Measurements from ENCODE around the gene FXYD5. TPM values are rescaled to one million over a fixed set of nuclear protein-coding genes. Genes with fewer than 3 reads are reported as not detected.

Gene FXYD5
- total and polyA plus RNA-seq, 10 of the 15 experiments (the other 5 are each of a cell fraction or from before 2014, with no cell fraction given), result 30.0 to 159 (median 93.9) TPM

DNA sequence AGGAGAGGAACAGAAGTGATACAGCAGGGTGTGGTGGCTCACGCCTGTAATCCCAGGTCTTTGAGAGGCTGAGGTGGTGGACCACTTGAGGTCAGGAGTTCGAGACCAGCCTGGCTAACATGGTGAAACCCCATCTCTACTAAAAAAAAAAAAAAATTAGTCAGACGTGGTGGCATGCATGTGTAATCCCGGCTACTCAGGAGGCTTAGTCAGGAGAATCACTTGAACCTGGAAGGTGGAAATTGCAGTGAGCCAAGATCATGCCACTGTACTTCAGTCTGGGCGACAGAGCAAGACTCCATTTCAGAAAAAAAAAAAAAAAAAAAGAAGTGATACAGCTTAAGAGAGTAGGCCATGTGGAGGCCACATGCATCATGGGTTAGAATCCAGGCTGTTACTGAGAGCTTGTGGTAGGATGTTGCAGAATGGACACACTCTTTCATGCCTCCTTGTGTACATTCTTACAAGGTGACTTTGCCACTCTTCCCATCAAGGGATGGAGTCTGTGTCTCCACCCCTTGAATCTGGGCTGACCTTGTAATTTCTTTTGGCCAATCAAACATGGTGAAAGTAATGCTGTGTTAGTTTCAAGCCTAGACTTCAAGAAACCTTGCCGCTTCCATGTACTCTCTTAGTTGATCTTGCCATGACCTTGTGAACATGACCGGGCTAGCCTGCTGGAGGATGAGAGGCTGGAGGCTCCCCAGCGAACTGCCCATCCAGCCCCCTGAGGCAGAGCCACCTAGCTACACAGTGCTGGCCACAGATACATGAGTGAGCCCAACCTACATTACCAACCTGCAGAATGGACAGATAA, 61.7 kb downstream of the FXYD5 start:
- Histone ChIP-seq H3K36me3 (ENCODE audit: control insufficient read depth in 2 of 2, insufficient read depth in 2 of 2, low read length in 1 of 2) (no peaks in the 10 kb centered on the region), H3K27ac (ENCODE audit: control insufficient read depth, insufficient read depth) (0 out of 2 replicates have a peak overlapping the region, but pooled peaks have one; percentile 9)
- WGBS (ENCODE audit: insufficient coverage, insufficient replicate concordance, low lambda C conversion rate, missing lambda C conversion rate), result 51% methylated on average over 8 of the region's 8 CpGs

More for the DNA sequence above, 61.7 kb downstream of the FXYD5 start:
- RAD21 ChIA-PET (ENCODE audit: unreplicated experiment), result interaction anchor here (1.5 to 3.6 kb wide), 2 partner anchors 62 to 74 kb away, joined by 4 to 17 read pairs; partner anchors contain the start of gene FXYD7
- Histone ChIP-seq H3K9me3 (replicated peaks; ENCODE audit: control insufficient read depth, insufficient read depth, low read length) (peaks cover 11% of the 10 kb centered on the region), H3K4me1 (ENCODE audit: control insufficient read depth, insufficient read depth, low read length) (peaks cover 35% of the 10 kb centered on the region), H3K4me3 (no peak overlapping the region), H2AFZ (ENCODE audit: control insufficient read depth, low read depth, low read length) (no peak overlapping the region; the same call in 1 of the 2 replicates), H3K27me3 (replicated peaks in 1 of 2; ENCODE audit: control insufficient read depth in 2 of 2, insufficient read depth in 2 of 2, low read length in 1 of 2) (no peaks in the 10 kb centered on the region), H3K79me2 (ENCODE audit: control insufficient read depth, insufficient read depth, low read length) (no peaks in the 10 kb centered on the region), H4K20me1 (ENCODE audit: control insufficient read depth, insufficient read depth) (no peaks in the 10 kb centered on the region), H3K4me2 (ENCODE audit: control insufficient read depth, insufficient read depth) (no peak overlapping the region), H3K9ac (ENCODE audit: control insufficient read depth, insufficient read depth, low read length) (no peak overlapping the region)
- FAIRE-seq, result no peak
- no peak for ATAC-seq
- TF ChIP-seq EP300 (IDR thresholded peaks at IDR 0.05; ENCODE audit: borderline replicate concordance in 1 of 2, control insufficient read depth in 1 of 2, low read depth in 2 of 2, low read length in 2 of 2) (no peak), ASH2L (IDR thresholded peaks at IDR 0.05; ENCODE audit: borderline replicate concordance, low read depth) (no peak), NFYA (IDR thresholded peaks at IDR 0.05; ENCODE audit: borderline replicate concordance, low read depth, low read length) (no peak)
- TF ChIP-seq, protein P1, sequence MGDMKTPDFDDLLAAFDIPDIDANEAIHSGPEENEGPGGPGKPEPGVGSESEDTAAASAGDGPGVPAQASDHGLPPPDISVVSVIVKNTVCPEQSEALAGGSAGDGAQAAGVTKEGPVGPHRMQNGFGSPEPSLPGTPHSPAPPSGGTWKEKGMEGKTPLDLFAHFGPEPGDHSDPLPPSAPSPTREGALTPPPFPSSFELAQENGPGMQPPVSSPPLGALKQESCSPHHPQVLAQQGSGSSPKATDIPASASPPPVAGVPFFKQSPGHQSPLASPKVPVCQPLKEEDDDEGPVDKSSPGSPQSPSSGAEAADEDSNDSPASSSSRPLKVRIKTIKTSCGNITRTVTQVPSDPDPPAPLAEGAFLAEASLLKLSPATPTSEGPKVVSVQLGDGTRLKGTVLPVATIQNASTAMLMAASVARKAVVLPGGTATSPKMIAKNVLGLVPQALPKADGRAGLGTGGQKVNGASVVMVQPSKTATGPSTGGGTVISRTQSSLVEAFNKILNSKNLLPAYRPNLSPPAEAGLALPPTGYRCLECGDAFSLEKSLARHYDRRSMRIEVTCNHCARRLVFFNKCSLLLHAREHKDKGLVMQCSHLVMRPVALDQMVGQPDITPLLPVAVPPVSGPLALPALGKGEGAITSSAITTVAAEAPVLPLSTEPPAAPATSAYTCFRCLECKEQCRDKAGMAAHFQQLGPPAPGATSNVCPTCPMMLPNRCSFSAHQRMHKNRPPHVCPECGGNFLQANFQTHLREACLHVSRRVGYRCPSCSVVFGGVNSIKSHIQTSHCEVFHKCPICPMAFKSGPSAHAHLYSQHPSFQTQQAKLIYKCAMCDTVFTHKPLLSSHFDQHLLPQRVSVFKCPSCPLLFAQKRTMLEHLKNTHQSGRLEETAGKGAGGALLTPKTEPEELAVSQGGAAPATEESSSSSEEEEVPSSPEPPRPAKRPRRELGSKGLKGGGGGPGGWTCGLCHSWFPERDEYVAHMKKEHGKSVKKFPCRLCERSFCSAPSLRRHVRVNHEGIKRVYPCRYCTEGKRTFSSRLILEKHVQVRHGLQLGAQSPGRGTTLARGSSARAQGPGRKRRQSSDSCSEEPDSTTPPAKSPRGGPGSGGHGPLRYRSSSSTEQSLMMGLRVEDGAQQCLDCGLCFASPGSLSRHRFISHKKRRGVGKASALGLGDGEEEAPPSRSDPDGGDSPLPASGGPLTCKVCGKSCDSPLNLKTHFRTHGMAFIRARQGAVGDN (IDR thresholded peaks at IDR 0.05), result no peak
- TF ChIP-seq, protein P2, sequence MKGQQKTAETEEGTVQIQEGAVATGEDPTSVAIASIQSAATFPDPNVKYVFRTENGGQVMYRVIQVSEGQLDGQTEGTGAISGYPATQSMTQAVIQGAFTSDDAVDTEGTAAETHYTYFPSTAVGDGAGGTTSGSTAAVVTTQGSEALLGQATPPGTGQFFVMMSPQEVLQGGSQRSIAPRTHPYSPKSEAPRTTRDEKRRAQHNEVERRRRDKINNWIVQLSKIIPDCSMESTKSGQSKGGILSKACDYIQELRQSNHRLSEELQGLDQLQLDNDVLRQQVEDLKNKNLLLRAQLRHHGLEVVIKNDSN (IDR thresholded peaks at IDR 0.05; ENCODE audit: borderline replicate concordance, extremely low read length, insufficient read depth, low read depth, low read length), result no peak
- POLR2A ChIA-PET, result interaction anchor here (0.7 to 1.3 kb wide), 5 partner anchors 10 to 375 kb away, joined by 3 to 4 read pairs (median 3); partner anchors contain the start of gene FAM187B
- in situ Hi-C loops (cut with MboI), result no loop called here
- intact Hi-C loops (cut with micrococcal nuclease; ENCODE audit: unreplicated experiment), result no loop called here
- no peak for DNase-seq (ENCODE audit: low read depth, low spot score)
- CTCF ChIA-PET, result interaction anchor here (0.6 to 3.0 kb wide), 8 partner anchors 12 to 209 kb away, joined by 3 to 22 read pairs (median 3); partner anchors contain the start of genes FAM187B and FXYD7
- SMC1A ChIA-PET (ENCODE audit: uncharacterized antibody, unreplicated experiment), result interaction anchor here (0.6 to 2.1 kb wide), 7 partner anchors 10 to 74 kb away, joined by 3 to 12 read pairs (median 5); partner anchors contain the start of gene FXYD7
- no TSS peak for BruUV-seq (replicated peaks)

Measured in GM12878 (cell line).